ENCODE data around the gene ADORA1. TPM values are rescaled to one million over a fixed set of nuclear protein-coding genes. Genes with fewer than 3 reads are reported as not detected.

ADORA1 gene
- total RNA-seq, 1 donor = 0.72 TPM

- DNase-seq (ENCODE audit: low read depth) = no peak
- TF ChIP-seq CTCF (IDR thresholded peaks at IDR 0.05; ENCODE audit: insufficient read depth, low read length) = no peak
- no peak overlapping the region for H3K4me3 ChIP-seq (ENCODE audit: low read depth, low read length)
Observed at GRCh38 chr1:203201516-203202205, 74.1 kb downstream of the ADORA1 start.

- H3K4me3 ChIP-seq (ENCODE audit: low read depth, low read length) = no peak overlapping the region
- peak; percentile 97 for DNase-seq (ENCODE audit: low read depth)
- TF ChIP-seq CTCF (IDR thresholded peaks at IDR 0.05; ENCODE audit: insufficient read depth, low read length) = no peak
Observed at GRCh38 chr1:203202431-203203245, 75.1 kb downstream of the ADORA1 start.

- TF ChIP-seq CTCF (IDR thresholded peaks at IDR 0.05; ENCODE audit: insufficient read depth, low read length) = no peak
- H3K4me3 ChIP-seq (ENCODE audit: low read depth, low read length) = no peak overlapping the region
- DNase-seq (ENCODE audit: low read depth) = no peak
Observed at GRCh38 chr1:203204756-203205155, 77.2 kb downstream of the ADORA1 start.

GRCh38 chr1:203206129-203206687, 78.7 kb downstream of the ADORA1 start:
- TF ChIP-seq CTCF (IDR thresholded peaks at IDR 0.05; ENCODE audit: insufficient read depth, low read length) = no peak
- DNase-seq (ENCODE audit: low read depth) = no peak
- no peak overlapping the region for H3K4me3 ChIP-seq (ENCODE audit: low read depth, low read length)

GRCh38 chr1:203207751-203208150, 80.2 kb downstream of the ADORA1 start:
- DNase-seq (ENCODE audit: low read depth) = no peak
- no peak overlapping the region for H3K4me3 ChIP-seq (ENCODE audit: low read depth, low read length)
- TF ChIP-seq CTCF (IDR thresholded peaks at IDR 0.05; ENCODE audit: insufficient read depth, low read length) = no peak

- no peak for TF ChIP-seq CTCF (IDR thresholded peaks at IDR 0.05; ENCODE audit: insufficient read depth, low read length)
- no peak for DNase-seq (ENCODE audit: low read depth)
- H3K4me3 ChIP-seq (ENCODE audit: low read depth, low read length) = no peak overlapping the region
Observed at GRCh38 chr1:203208181-203208580, 80.7 kb downstream of the ADORA1 start.
